GM19328 (cell line): ENCODE results near the gene PLEKHA7.
A peak's percentile ranks its signal among the peaks of the same experiment; 100 is the strongest.
"Not testable (repeated sequence)": the region's sequence is repeated elsewhere in the genome, so short reads cannot be mapped to it uniquely, and the experiment has no call there.

Source experiments
- ATAC-seq: cut with Tn5 transposase; IDR thresholded peaks from one replicate; pipeline ENCODE4 v1.9.1; 2021; ENCODE audit warnings: mild to moderate bottlenecking, moderate library complexity; ENCODE audit not compliant: unreplicated experiment

Gene PLEKHA7

DNA sequence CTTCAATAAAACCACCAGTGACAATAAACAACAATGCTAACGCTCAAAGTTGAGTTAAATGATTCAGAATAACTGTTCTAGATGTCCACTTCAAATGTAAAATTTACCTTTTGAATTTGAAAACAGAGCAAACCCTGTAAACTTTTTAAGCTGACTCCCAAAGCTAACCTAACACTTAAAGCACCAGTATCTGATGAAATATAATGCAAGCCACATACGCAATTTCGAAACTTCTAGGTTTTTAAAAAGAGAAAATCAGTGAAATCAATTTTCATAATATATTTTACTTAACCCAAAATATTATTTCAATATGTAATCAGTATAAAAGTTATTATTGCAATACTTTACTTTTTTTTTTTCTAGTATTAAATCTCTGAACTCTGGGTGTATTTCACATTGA lies 71.3 kb downstream of the PLEKHA7 start:
- ATAC-seq, result no peak

DNA sequence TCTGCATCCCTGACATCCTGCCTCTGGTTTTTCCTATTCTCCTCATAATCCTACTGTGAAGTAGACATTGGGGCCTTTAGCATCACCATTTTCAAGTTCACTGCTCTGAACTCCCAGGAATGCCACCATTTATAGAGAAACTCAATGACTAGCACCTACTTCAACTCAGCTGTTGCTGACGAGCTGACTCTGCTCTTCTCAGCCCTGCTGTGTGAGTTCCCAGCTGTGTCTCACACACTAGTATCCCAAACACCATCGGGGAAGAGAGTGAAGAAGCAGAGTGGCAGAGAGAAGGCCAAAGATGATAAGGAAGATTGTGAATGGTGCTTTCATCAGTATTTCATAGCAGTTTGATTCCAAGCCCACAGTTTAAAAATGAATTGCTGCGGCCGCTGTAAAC lies 71.9 kb downstream of the PLEKHA7 start:
- ATAC-seq, result no peak

DNA sequence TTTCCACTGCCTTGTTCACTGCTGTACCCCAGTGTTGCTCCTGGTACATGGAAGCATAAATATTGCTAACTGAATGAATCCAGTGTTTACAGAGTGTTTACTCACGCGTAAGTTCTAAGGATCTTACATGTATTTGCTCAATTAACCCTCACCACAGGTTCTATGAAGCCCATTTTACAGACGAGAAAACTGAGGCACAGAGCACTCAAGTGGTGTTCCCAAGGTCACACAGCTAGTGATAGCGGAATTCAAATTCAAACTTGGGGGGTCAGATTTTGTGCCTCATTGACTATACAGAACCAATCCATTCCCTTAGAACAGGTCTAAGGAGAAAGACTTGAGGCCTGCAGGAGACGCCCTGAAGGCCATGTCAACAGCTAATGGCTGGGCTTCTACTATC lies 72.3 kb downstream of the PLEKHA7 start:
- no peak for ATAC-seq

DNA sequence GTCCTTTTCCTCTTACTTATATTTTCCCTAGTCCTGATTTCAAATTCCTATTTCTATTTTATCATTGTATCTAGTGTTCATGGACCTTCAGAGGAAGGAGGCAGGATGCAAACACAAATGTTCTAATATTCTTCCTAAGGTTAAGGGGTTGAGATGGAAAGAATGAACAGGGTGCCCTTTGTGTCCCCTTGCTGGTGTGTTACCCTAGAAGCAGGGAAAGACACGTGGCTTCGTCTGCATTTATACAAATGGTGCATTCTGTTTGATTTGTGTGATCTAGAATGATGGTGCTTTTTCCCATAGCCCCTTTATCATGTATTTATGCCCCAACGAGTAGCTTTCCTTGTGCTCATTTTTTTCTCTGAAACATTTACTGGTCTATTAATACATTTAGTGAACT lies 76.2 kb downstream of the PLEKHA7 start:
- ATAC-seq, result no peak

DNA sequence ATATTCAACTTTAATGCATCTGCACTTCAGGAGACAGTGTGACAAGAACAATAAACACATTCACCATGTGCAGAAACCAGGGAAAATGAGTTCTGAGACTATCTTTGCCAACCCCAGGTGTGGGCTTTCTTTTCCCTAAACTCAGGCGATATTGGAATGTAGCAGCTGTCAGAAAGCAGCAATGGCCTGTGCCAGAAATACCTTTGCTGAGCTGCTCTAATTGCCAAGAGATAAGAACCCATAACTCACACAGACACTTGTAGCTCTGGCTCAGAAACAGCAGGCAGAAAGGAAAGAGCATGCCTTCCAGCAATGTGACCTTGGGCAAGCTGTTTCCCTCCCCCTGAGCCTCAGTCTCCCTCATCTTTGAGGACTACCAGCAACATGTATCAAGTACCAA lies 77.6 kb downstream of the PLEKHA7 start:
- no peak for ATAC-seq

DNA sequence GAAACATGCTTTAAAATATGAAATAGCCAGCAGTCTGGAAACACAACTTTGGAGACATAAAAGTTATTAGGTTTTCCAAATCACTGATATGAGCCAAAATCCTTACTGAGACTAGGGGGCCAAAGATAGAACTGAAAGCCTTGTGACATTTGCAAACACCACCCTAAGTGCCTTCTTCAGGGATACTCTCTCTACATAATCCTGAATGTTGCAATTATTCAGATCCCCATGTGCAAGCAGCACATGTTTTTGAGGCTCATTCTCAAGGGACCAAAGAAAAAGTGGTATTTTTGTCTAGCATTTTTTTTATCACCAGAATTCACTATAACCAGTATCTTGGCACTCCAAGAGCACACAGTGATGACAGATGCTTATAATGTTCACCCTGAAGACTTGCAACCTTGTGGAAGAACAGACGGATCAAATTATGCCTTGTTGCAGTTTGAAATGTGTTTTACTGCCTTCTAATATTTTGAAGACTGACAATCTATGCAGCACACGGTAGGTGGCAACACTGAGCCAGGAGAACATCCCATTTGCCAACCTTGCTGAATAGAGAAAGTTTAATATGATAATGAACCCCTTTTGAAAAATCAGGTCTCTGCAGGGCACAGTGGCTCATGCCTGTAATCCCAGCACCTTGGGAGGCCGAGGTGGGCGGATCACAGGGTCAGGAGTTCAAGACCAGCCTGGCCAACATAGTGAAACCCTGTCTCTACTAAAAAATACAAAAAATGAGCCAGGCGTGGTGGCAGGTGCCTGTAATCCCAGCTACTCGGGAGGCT lies 78.5 kb downstream of the PLEKHA7 start:
- ATAC-seq, result no peak

DNA sequence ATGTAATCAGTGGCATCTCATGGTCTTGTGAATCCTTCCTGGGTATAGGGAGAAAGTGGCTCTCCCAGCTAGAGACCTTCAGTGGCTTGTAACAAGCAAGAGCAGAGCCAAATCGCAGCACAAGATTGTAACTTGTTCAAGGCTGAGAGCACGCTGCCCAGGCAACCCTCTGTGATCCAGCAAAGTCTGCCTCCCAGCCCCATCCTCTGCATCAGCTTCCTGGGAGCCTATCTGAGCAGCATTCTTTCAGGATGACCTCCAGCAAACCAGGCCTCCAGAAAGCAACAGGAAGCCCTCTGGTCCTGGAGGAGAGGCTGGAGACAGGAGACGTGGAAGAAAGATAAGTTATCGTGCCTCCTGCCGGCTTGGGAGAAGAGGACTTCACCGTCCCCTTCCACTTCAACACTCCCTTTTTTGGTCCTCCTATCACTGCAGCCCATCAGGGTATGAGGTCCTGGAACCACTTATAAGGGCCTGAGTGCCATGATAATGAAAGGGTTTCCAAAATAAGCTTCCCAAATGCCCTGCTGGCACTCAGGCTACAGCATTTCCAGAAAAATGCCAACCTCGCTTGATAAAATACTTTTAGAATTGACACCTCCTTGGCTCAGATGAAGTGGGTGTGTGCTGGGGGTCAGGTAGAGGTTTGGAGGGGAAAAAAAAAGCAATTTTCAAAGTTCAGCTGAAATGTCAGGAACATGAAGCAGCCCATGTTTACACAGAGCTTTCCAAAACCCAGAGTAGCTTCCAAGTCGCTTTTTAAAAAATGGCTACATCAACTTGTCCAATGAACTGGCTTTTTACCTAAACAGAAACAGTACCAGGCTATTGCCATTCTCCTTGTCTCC lies 80.2 kb downstream of the PLEKHA7 start:
- no peak for ATAC-seq

DNA sequence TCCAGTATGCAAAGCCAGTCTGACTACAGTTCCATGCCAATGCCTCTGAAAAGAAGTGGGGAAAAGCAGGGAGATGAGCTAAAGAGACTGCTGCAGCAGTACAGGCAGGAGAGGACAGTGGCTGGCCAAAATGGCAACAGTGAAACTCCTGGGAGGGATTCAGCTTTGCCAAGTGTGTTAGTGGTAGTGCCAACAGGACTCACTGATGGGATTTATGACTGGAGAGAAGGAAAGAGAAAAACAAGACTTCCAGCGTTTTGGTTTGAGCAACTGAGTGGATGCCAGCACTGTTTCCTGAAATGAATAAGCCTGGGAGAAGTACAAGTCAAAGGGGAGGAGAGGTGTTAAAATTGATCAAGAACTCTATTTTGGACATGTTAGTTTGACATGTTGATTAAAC lies 80.9 kb downstream of the PLEKHA7 start:
- no peak for ATAC-seq

DNA sequence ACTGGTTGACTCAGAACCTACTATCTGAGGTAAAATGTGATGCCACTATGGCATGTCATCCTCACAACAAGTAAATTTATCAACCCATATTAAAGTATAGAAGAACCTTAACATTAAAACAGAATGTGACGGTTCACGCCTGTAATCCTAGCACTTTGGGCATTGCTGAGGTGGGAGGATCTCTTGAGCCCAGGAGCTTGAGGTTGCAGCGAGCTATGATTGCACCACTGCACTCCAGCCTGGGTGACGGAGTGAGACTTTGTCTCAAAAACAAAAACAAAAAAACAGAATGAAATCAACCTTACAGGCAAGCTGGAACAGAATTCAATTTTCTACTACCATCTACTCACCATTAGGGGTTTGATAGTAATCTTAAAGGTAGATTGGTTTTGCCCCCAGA lies 86.2 kb downstream of the PLEKHA7 start:
- ATAC-seq, result no peak

DNA sequence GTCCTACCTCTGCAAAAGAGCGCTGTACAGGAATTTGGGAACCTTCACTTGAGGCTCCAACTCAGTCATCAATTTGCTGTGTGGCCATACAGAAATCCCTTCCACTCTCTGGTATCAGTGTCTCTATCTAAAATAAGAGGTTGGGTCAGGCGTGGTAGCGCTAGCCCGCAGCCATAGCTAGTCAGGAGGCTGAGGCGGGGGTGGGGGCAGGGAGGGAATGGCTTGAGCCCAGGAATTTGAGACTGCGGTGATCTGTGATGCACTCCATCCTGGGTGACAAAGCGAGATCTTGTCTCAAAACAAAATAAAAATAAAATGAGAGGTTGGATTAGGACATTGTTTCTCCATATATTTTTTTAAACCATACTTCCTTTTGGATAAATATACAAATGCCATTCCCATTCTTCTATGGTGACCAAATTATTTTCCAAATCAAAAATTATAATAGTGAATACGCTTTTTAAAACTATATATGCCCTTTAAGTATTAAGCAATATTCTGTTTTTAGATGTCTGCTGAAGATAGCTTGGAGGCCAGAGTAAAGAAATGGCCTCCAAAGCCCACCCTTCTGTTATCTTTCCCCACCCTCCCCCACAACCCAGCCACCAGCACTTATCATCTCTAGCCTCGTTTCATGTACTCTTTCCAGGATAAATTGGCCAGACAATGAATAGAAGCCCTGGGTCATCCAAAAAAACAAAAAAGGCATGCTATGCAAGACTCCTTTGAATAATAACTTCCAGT lies 87.2 kb downstream of the PLEKHA7 start:
- no peak for ATAC-seq

DNA sequence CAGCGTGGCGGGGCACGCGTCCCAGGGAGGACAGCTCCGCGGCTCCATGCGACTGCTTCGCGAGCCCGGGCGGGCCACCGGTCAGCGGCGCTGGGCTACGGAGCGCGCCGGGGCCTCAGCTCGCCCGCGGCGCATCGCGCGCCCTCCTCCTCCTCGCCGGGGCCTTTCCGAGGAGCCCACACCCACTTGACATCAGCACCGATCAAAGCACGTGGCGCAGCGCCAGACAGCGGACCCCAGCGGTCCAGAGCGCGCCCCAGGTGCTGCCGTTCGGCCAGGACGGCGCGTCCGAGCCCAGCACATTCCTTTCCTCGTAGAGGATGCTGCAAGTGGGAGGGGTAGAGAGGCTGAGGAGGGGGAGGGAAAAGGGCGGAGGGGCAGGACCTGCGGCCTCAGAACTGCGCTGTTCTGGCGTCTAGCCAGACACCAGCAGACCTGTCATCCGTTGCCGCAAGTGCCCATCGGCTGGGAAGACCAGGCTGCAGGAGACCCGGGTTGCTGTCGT lies 88.6 kb downstream of the PLEKHA7 start:
- no peak for ATAC-seq

DNA sequence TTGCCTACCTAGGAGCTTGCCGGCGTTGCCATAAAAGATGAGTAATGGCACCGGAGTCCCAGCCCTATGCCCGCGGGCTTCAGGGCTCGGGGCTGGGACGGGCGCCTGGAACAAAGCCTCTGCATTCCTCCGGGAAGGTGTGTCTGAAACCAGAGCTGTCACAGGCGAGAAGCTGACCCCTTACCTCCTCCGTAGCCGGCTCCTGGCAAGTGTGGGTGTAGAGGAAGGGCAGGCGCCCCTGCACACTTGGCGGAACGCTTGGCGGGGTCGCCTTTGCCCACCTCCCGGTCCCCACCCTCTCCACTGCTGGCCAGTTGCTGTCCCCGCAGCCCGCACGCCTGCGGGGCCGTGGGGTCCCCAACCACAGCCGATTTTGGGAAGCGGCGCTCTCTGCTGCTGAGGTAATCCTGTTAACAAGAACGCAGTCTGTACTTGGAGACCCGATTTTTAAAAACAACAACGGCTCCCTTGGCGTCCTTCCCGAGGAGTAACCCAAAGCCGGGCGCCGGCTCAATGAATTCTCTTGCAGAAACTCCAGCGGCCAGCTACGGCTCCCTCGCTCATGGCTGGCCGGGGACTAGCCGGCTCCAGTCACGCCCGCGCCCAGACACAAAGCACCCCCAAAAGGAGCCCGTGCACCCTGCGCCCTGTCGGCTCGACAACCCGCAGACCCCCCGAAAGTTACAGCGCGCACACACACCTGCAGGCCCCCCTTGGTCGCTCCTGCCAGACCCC lies 89.2 kb downstream of the PLEKHA7 start:
- peak; percentile 5 for ATAC-seq

DNA sequence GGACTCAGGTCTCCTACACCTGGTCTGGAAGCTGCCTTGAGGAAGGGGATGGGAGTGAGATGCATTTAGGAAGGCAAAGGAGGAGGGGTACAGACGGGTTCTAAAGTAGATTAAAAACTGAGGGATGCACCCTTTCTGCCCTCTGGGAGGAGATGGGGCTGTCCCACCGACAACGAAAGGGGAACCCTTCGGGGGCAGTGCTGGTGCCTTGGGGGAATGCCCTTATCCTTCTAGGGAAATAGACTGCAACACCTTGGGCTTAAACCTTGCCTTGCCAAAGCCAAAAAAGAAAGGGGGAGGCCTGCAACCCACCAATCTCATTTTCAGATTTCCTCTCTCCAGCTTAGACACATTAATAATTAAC lies 89.8 kb downstream of the PLEKHA7 start:
- peak; percentile 30 for ATAC-seq

DNA sequence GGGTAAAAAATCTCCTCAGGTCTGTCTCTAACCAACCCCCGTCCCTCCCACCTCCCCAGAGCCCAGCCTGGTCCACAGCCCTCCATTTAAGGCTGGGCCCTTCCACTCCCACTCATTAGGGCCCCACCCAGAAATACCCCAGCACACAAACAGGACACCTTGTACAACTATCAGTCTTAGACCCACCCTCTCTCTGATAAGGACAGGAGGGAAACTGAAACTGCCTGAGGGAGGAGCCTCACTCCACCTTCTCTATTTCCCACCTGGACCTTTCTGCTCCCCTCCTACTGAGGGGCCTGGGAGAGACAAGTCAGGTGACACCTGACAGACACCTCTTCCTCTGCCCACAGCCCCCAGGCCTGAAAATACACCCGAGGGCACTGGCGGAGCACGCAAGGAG lies 90.2 kb downstream of the PLEKHA7 start:
- peak; percentile 46 for ATAC-seq

DNA sequence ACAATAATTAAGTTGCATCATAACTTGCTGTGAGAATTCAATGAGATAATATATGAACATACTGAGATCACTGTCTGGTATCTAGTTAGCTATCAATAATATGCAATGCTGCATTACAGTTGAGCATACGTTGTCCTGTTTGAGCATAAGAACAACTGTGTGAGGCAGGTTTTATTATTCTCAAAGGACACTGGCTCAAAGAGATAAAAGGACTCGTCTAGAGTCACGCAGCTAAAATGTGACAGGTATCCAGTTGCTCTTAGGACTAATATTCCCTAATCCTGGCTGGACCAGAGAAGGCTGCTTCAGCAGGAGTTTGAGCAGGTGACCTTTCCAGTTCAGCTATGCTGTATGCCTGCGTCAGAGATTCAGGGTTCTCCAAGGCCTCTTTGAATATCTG lies 92.5 kb downstream of the PLEKHA7 start:
- ATAC-seq, result no peak

DNA sequence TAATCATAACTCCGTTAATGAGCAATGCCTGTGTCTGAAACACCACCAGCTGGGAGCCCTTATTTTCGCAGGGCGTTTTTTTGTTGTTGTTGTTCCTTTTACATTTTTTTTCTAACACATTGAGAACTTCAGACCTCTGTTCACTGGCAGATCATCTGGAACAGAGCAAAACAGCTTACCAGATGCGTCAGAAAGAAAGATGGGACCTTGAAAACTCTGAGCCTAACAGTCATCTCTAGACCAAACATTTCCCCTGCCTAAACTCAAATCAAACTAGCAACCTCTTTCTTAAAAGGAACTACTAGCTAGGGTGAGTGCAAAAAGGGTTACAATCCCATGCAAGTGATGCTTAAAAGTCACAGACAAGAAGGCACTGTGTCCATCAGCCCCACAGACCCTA lies 93.2 kb downstream of the PLEKHA7 start:
- no peak for ATAC-seq

DNA sequence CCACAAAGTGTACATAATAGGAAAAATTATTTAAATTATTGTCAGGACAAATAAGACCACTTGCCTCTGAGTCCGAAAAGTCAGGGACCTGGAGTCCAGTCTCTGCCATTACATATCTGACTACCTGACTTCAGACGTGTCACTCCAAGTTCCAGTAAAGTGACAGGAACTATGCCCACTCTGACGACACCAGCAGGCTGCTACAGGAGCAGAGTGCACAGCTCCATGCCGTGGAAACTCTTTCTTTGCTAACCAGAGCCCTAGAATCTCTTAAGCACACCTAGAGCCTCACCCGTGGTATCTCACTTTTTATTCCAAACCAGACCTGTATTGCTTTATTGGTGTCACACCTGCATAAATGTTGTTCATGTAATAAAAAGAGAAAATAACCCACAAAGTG lies 93.7 kb downstream of the PLEKHA7 start:
- no peak for ATAC-seq

DNA sequence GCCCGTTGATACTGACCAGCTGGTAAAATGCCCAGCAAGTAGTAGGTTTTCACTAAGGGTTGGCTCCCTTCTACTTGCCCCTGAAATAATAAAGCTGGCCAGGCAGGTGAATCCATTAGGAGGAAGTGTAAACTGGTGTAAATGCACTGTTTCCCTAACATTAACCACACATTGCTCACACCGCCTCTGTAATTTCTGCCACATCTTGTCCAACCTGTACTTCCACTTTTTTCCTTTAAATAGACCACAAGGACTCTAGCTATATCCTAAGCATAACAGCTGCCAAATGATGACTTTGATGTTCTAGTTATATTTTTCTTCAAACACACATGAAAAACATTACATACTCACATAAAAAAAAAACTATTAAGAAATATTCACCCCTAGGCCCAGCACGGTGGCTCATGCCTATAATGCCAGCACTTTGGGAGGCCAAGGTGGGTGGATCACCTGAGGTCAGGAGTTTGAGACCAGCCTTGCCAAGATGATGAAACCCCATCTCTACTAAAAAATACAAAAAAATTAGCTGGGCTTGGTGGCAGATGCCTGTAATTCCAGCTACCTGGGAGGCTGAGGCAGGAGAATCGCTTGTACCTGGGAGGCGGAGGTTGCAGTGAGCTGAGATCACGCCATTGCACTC lies 95.6 kb downstream of the PLEKHA7 start:
- ATAC-seq, result not testable (repeated sequence)

DNA sequence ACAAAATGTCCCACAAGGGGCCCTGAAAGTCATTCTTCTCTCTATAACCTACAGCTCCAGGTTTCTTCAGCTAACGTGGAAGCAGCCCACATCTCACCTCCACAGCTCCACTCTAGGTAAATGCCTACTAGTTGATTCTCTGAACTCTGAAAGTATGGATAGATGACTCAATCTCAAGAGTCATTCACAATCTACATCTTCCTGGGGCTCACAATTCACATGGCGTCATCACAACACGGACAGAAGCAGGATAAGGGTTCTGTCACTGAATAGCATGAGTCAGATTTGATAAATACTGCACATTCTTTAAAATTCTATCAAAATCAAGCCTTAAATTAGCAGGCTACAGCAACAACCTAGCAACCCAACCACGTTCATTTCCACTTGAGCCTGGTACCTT lies 96.3 kb downstream of the PLEKHA7 start:
- no peak for ATAC-seq

DNA sequence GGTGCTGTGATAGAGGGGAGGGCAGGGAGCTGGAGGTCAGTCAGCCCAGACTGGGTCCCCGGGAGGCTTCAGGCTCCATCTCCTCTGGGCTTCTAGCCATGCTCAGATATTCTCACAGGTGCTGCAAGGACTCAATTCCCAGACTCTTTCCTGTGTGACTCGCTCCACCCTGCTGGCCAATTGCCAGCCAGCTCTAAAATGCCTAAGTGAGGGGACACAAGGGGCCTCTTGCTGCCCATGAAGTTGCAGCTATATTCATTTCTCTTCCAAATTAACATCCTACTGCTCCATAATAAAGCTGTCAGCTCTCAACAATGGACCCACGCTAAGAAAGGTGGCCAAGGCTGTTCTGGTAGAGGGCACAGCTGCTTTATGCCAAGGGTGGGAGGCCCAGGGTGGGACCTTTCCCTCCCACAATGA lies 101.5 kb downstream of the PLEKHA7 start:
- no peak for ATAC-seq
